ENCODE data around the gene BAX.

The BAX gene

DNA sequence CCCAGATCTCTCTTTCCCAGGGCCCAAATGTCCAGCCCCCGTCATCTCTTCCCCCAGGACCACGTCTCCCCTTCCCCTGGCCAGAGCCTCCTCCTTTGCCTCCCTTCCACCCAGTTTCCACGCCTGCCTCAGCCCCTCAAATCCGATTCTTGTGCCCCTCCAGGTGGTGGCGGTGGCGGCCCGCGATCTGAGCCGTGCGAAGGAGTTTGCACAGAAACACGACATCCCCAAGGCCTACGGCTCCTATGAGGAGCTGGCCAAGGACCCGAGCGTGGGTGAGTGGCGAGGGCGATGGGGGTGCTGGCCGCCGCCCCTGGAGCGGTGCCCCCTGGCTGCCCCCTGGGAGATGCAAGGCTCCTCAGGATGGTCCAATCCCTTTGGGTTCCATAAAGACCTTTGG is 19.8 kb upstream of the BAX start:
- no peak for DNase-seq (ENCODE audit: low spot score)
- TF ChIP-seq, protein P1, sequence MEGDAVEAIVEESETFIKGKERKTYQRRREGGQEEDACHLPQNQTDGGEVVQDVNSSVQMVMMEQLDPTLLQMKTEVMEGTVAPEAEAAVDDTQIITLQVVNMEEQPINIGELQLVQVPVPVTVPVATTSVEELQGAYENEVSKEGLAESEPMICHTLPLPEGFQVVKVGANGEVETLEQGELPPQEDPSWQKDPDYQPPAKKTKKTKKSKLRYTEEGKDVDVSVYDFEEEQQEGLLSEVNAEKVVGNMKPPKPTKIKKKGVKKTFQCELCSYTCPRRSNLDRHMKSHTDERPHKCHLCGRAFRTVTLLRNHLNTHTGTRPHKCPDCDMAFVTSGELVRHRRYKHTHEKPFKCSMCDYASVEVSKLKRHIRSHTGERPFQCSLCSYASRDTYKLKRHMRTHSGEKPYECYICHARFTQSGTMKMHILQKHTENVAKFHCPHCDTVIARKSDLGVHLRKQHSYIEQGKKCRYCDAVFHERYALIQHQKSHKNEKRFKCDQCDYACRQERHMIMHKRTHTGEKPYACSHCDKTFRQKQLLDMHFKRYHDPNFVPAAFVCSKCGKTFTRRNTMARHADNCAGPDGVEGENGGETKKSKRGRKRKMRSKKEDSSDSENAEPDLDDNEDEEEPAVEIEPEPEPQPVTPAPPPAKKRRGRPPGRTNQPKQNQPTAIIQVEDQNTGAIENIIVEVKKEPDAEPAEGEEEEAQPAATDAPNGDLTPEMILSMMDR (IDR thresholded peaks at IDR 0.05): no peak
- Histone ChIP-seq H3K27ac (no peak overlapping the region), H3K4me3 (no peak overlapping the region)

DNA sequence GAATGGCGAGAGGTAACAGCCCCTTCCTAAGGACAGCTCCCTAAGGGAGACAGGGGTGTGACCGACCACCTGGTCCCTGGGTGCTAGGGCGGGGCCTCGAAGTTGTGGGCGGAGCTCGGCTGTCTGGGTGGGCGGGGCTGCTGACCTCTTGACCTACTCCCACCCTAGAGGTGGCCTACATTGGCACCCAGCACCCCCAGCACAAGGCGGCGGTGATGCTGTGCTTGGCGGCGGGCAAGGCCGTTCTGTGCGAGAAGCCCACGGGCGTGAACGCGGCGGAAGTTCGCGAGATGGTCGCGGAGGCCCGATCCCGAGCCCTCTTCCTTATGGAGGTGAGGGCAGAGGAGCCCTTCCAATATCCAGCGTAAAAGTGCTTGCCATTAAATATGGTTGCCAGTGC is 18.8 kb upstream of the BAX start:
- H3K27ac ChIP-seq: no peak overlapping the region
- H3K4me3 ChIP-seq: no peak overlapping the region
- TF ChIP-seq, protein P1 (IDR thresholded peaks at IDR 0.05): no peak
- DNase-seq (ENCODE audit: low spot score): no peak

DNA sequence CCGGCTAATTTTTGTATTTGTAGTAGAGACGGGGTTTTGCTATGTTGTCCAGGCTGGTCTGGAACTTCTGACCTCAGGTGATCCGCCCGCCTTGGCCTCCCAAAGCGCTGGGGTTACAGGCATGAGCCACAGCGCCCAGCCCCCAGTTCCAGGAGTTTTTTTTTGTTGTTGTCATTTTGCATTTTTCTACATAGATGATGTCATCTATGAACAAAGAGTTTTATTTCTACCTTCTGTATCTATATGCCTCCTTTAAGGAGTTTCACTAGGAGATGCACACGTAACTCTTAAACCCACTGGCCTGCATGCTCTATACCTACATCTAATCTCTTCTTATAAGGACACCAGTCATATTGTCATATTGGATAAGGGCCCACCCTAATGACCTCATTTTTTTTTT is 16.4 kb upstream of the BAX start:
- Histone ChIP-seq H3K4me3 (no peak overlapping the region), H3K27ac (no peak overlapping the region)
- TF ChIP-seq, protein P1 (IDR thresholded peaks at IDR 0.05): no peak
- no peak for DNase-seq (ENCODE audit: low spot score)

DNA sequence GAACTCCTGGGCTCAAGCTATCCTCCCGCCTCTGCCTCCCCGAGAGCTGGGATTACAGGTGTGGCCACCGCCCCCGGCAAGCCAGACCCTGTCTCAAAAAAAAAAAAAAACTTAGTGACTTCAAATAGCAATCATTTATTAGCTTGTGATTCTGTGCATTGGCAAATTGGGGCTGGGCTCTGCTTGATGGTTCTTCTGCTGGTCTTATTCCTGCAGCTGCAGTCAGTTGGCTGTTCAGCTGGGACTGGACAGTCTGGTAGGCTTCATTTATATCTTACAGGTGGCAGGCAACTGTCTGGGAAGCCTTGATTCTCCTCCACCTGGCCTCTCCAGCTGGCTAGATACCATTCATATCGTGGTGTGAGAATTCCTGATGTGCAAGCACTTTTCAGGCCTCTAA is 13.8 kb upstream of the BAX start:
- no peak overlapping the region for H3K4me3 ChIP-seq
- no peak for DNase-seq (ENCODE audit: low spot score)
- H3K27ac ChIP-seq: no peak overlapping the region
- TF ChIP-seq, protein P1 (IDR thresholded peaks at IDR 0.05): no peak

DNA sequence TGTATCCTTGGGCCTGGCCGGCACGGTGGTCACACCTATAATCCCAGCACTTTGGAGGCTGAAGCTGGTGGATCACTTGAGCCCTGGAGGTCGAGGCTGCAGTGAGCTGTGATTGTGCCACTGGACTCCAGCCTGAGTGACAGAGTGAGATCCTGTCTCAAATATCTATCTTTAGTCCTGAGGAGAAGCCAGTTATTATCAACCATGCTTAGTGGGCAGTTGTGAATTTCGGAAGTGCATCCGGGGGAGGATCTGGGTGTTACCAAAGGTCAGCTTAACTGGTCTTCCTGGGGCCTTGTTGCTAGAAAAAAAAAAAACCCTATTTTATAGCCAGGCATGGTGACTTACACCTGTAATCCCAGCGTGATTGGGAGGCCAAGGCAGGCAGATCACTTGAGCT is 11.6 kb upstream of the BAX start:
- TF ChIP-seq, protein P1 (IDR thresholded peaks at IDR 0.05): no peak

DNA sequence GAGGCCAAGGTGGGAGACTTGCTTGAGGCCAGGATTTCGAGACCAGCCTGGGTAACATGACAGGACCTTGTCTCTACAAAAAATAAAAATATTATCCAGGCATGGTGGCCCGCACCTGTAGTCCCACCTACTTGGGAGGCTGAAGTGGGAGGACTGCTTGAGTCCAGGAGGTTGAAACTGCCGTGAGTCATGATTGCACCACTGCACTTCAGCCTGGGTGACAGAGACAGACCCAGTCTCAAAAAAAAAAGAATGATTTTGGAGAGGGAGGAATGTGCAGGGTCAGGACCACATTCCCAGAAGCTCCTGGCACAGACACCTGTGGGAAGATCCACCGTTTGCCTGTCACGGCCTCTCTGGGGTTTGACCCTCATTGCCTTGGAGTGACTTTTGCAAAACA is 9.3 kb upstream of the BAX start:
- no peak for DNase-seq (ENCODE audit: low spot score)
- TF ChIP-seq, protein P1 (IDR thresholded peaks at IDR 0.05): no peak
- no peak overlapping the region for H3K4me3 ChIP-seq
- no peak overlapping the region for H3K27ac ChIP-seq

More for the DNA sequence above, 11.6 kb upstream of the BAX start:
- no peak for DNase-seq (ENCODE audit: low spot score)
- Histone ChIP-seq H3K27ac (no peak overlapping the region), H3K4me3 (no peak overlapping the region)

DNA sequence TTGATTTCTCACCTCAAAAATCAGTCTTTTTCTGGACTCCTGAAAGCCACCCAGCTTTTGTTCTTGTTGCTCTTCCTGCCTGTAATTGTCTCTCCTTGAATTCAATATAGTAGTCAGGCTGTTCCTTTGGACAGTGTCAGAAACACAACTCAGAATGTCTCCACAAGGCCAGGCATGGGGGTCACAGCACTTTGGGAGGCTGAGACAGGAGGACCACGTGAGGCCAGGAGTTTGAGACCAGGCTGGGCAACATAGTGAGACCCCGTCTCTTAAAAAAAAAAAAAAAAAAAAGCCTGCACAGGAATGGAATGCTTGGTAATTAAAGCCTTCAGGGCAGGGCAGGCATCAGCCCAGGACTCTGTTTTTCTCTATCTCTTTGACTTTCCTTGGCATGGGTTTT is 8.9 kb upstream of the BAX start:
- TF ChIP-seq, protein P1 (IDR thresholded peaks at IDR 0.05): no peak
- DNase-seq (ENCODE audit: low spot score): no peak
- Histone ChIP-seq H3K27ac (no peak overlapping the region), H3K4me3 (no peak overlapping the region)

All from coronary artery (tissue), 2 donors.